OCI-LY7 (cell line): ENCODE results near the gene CACNA1H. TPM values are rescaled to one million over a fixed set of nuclear protein-coding genes. Genes with fewer than 3 reads are reported as not detected.

Experiments
- BruUV-seq: library from RNA; stranded (reverse); fragments of 400-500 nt; replicated peaks from 2 replicates; lab custom pipeline; 2021; lab: Mats Ljungman, UMichigan
- CTCF ChIA-PET: fragments of 300-600 bp; sonication (Branson Sonifier 250); formaldehyde crosslinking; loops from one replicate; lab custom pipeline; 2022; ENCODE audit warnings: antibody characterized with exemption; ENCODE audit not compliant: unreplicated experiment; lab: Charles Lee
- POLR2A ChIA-PET: fragments of 300-600 bp; sonication (Branson Sonifier 250); formaldehyde crosslinking; loops from one replicate; lab custom pipeline; 2022; ENCODE audit warnings: antibody characterized with exemption; lab: Charles Lee
- DNase-seq: peaks from one replicate; pipeline ENCODE4 v3.0.0-alpha.2; 2015; ENCODE audit warnings: low spot score
- H2AFZ ChIP-seq: fragments of 200-600 bp; sonication (generic), shearing (Covaris generic); 2 replicates; pipeline ENCODE4 v1.6.1; 2014; ENCODE audit warnings: mild to moderate bottlenecking, antibody characterized with exemption, low read length, moderate library complexity
- H3K27ac ChIP-seq: fragments of 200-600 bp; sonication (generic); 2 replicates; pipeline ENCODE4 v1.5.1; 2014; ENCODE audit warnings: mixed run types, low read depth, mild to moderate bottlenecking, moderate library complexity, low read length, inconsistent platforms; ENCODE audit not compliant: poor library complexity, severe bottlenecking
- H3K36me3 ChIP-seq: fragments of 200-600 bp; sonication (generic); 2 replicates; pipeline ENCODE4 v1.6.1; 2014; ENCODE audit warnings: mild to moderate bottlenecking, antibody characterized with exemption, low read length, moderate library complexity, mixed read lengths; ENCODE audit not compliant: insufficient read depth
- H3K4me1 ChIP-seq: fragments of 200-600 bp; sonication (generic); 2 replicates; pipeline ENCODE4 v1.5.1; 2014; ENCODE audit warnings: mild to moderate bottlenecking, low read length; ENCODE audit not compliant: insufficient read depth, poor library complexity, severe bottlenecking
- H3K4me2 ChIP-seq: fragments of 200-600 bp; sonication (generic); 2 replicates; pipeline ENCODE4 v1.6.1; 2014; ENCODE audit warnings: mild to moderate bottlenecking, low read length
- H3K4me3 ChIP-seq: fragments of 200-600 bp; sonication (generic); 2 replicates; pipeline ENCODE4 v1.5.1; 2014; ENCODE audit warnings: mild to moderate bottlenecking, low read depth, low read length; ENCODE audit not compliant: poor library complexity, severe bottlenecking
- H3K79me2 ChIP-seq: fragments of 200-600 bp; sonication (generic); 2 replicates; pipeline ENCODE4 v1.6.1; 2016; ENCODE audit warnings: low read depth, mild to moderate bottlenecking, low read length, moderate library complexity, mixed read lengths; ENCODE audit not compliant: insufficient read depth
- H3K9me2 ChIP-seq: fragments of 200-600 bp; sonication (generic); 2 replicates; pipeline ENCODE4 v1.6.1; 2016; ENCODE audit warnings: mild to moderate bottlenecking, low read length, mixed read lengths; ENCODE audit not compliant: insufficient read depth
- H3K9me3 ChIP-seq: fragments of 200-600 bp; sonication (generic); 2 replicates; pipeline ENCODE4 v1.6.1; 2014; ENCODE audit warnings: mild to moderate bottlenecking, mixed run types, low read length, mixed read lengths
- H4K20me1 ChIP-seq: fragments of 200-600 bp; sonication (generic); 2 replicates; pipeline ENCODE4 v1.6.1; 2014; ENCODE audit warnings: mild to moderate bottlenecking, antibody characterized with exemption, low read length, moderate library complexity, mixed read lengths; ENCODE audit not compliant: insufficient read depth
- CTCF ChIP-seq: fragments of 200-600 bp; sonication (generic); conservative IDR thresholded peaks from 2 replicates; pipeline ENCODE4 v1.5.1; 2014; ENCODE audit warnings: mild to moderate bottlenecking, antibody characterized with exemption, low read length, moderate library complexity, mixed read lengths
- EZH2phosphoT487 ChIP-seq: fragments of 200-600 bp; sonication (generic); IDR thresholded peaks from 2 replicates; pipeline ENCODE4 v1.6.1; 2018; ENCODE audit warnings: low read depth, borderline replicate concordance, mild to moderate bottlenecking, mixed run types, antibody characterized with exemption, low read length, moderate library complexity, mixed read lengths
- intact Hi-C: fragments of 100-400 bp; cut with micrococcal nuclease; formaldehyde crosslinking; loops from one replicate; pipeline ENCODE4 v1.10.0; 2022; ENCODE audit not compliant: unreplicated experiment
- total RNA-seq, 2 experiments: library from RNA; depleted of rRNA in 1 of 2; stranded (reverse); fragments of >200 nt in 1 of 2; shearing (Covaris generic) in 1 of 2; gene quantifications; 2 replicates each; pipeline ENCODE4 v1.2.3, GENCODE V29; 2014 to 2022

The CACNA1H gene
- total RNA-seq, 2 experiments from 2014 or later = not detected

GRCh38 chr16:1129106-1129960 lies 23.6 kb upstream of the CACNA1H start:
- H3K4me1 ChIP-seq = no peaks in the 10 kb centered on the region
- intact Hi-C loops = no loop called here
- TF ChIP-seq CTCF (no peak), EZH2phosphoT487 (no peak)
- no peak for DNase-seq
- H3K79me2 ChIP-seq = no peaks in the 10 kb centered on the region
- H3K4me3 ChIP-seq = no peak overlapping the region
- ChIA-PET POLR2A (no interaction called here), CTCF (no interaction called here)
- H3K9me3 ChIP-seq = no peaks in the 10 kb centered on the region
- no peaks in the 10 kb centered on the region for H4K20me1 ChIP-seq
- H2AFZ ChIP-seq = no peak overlapping the region
- H3K27ac ChIP-seq = no peak overlapping the region
- H3K4me2 ChIP-seq = no peak overlapping the region
- H3K9me2 ChIP-seq = no peaks in the 10 kb centered on the region
- no peaks in the 10 kb centered on the region for H3K36me3 ChIP-seq
- BruUV-seq = no TSS peak

GRCh38 chr16:1130382-1130781 lies 22.5 kb upstream of the CACNA1H start:
- intact Hi-C loops = no loop called here
- H4K20me1 ChIP-seq = no peaks in the 10 kb centered on the region
- no peak overlapping the region for H2AFZ ChIP-seq
- no peak overlapping the region for H3K27ac ChIP-seq
- no peaks in the 10 kb centered on the region for H3K36me3 ChIP-seq
- DNase-seq = no peak
- no peaks in the 10 kb centered on the region for H3K79me2 ChIP-seq
- H3K4me2 ChIP-seq = no peak overlapping the region
- no peaks in the 10 kb centered on the region for H3K4me1 ChIP-seq
- TF ChIP-seq CTCF (no peak), EZH2phosphoT487 (no peak)
- no TSS peak for BruUV-seq
- ChIA-PET CTCF (no interaction called here), POLR2A (no interaction called here)
- no peak overlapping the region for H3K4me3 ChIP-seq
- H3K9me3 ChIP-seq = no peaks in the 10 kb centered on the region
- H3K9me2 ChIP-seq = no peaks in the 10 kb centered on the region

GRCh38 chr16:1131378-1131994 lies 21.4 kb upstream of the CACNA1H start:
- Histone ChIP-seq H3K36me3 (no peaks in the 10 kb centered on the region), H3K4me3 (no peak overlapping the region), H3K4me1 (no peaks in the 10 kb centered on the region), H3K9me3 (no peaks in the 10 kb centered on the region), H3K9me2 (no peaks in the 10 kb centered on the region), H4K20me1 (no peaks in the 10 kb centered on the region), H3K4me2 (no peak overlapping the region), H2AFZ (no peak overlapping the region), H3K79me2 (no peaks in the 10 kb centered on the region), H3K27ac (no peak overlapping the region)
- CTCF ChIA-PET = no interaction called here
- POLR2A ChIA-PET = no interaction called here
- no peak for DNase-seq
- intact Hi-C loops = no loop called here
- no TSS peak for BruUV-seq
- TF ChIP-seq EZH2phosphoT487 = no peak
- TF ChIP-seq CTCF = no peak
